K562 (cell line): ENCODE measurements around the gene ZNF195. TPM values are rescaled to one million over a fixed set of nuclear protein-coding genes. Genes with fewer than 3 reads are reported as not detected.

Source experiments
- CHD4 ChIP-seq: fragments of 200-600 bp; sonication (generic); IDR thresholded peaks from 3 replicates; pipeline ENCODE4 v1.6.1; 2012; ENCODE audit warnings: low read depth, mild to moderate bottlenecking, mixed read lengths, low read length, inconsistent platforms; ENCODE audit not compliant: insufficient read depth, insufficient replicate concordance, poor library complexity, severe bottlenecking
- ESRRB ChIP-seq: fragments of 250-450 bp; sonication (Bioruptor Pico); IDR thresholded peaks from 2 replicates; pipeline ENCODE4 v1.5.0; 2020; ENCODE audit warnings: mild to moderate bottlenecking, moderate library complexity, borderline replicate concordance
- IFI16 ChIP-seq: fragments of 250-450 bp; sonication (Bioruptor Pico); IDR thresholded peaks from 2 replicates; pipeline ENCODE4 v2.1.2; 2022; ENCODE audit warnings: mild to moderate bottlenecking, inconsistent platforms
- KDM4B ChIP-seq, 2 experiments: fragments of 450-650 bp in 1 of 2; sonication (generic) in 1 of 2; IDR thresholded peaks; 2 replicates each; pipeline ENCODE4 v1.6.1; 2016 to 2017; ENCODE audit warnings: borderline replicate concordance in 2 of 2, antibody characterized with exemption in 1 of 2, low read depth in 1 of 2, mild to moderate bottlenecking in 1 of 2
- MCM3 ChIP-seq: fragments of 450-650 bp; IDR thresholded peaks from 2 replicates; pipeline ENCODE4 v1.6.1; 2016
- MEF2A ChIP-seq: IDR thresholded peaks from 2 replicates; pipeline ENCODE4 v1.6.1; 2011; ENCODE audit warnings: low read depth, mild to moderate bottlenecking, low read length, moderate library complexity; ENCODE audit not compliant: control insufficient read depth
- NCOA1 ChIP-seq: fragments of 450-650 bp; IDR thresholded peaks from 2 replicates; pipeline ENCODE4 v1.6.1; 2016; ENCODE audit warnings: low read depth
- NONO ChIP-seq, 2 experiments: fragments of 200-400 bp in 1 of 2; fragments of 450-650 bp in 1 of 2; formaldehyde crosslinking in 1 of 2; IDR thresholded peaks; 2 replicates each; pipeline ENCODE4 v1.6.1; 2017; ENCODE audit warnings: low read depth in 2 of 2, mild to moderate bottlenecking in 2 of 2, moderate library complexity in 2 of 2, low read length in 1 of 2
- POLR2AphosphoS5 ChIP-seq: IDR thresholded peaks from 2 replicates; pipeline ENCODE4 v1.6.1; 2011; ENCODE audit warnings: mild to moderate bottlenecking, low read depth, low read length, moderate library complexity; ENCODE audit not compliant: control insufficient read depth, insufficient read depth
- PYGO2 ChIP-seq: fragments of 450-650 bp; IDR thresholded peaks from 2 replicates; pipeline ENCODE4 v1.6.1; 2016; ENCODE audit warnings: mild to moderate bottlenecking, missing genetic modification characterization, moderate library complexity, missing compliant biosample characterization
- SRF ChIP-seq, 2 experiments: fragments of 250-450, 450-650 bp in 1 of 2; sonication (Bioruptor Pico) in 1 of 2; sonication (generic) in 1 of 2; formaldehyde crosslinking; IDR thresholded peaks; 2 replicates each; pipeline versions ENCODE4 v1.5.0 to v1.5.1; 2020 to 2022; ENCODE audit warnings: mild to moderate bottlenecking in 1 of 2, missing genetic modification reagents in 1 of 2
- TFAM ChIP-seq: fragments of 250-450 bp; sonication (Bioruptor Pico); conservative IDR thresholded peaks from 2 replicates; pipeline ENCODE4 v1.5.0; 2021; ENCODE audit warnings: mild to moderate bottlenecking, moderate library complexity
- ZBED1 ChIP-seq: IDR thresholded peaks from 2 replicates; pipeline ENCODE4 v1.6.1; 2014
- ZNF668 ChIP-seq: fragments of 250-450 bp; sonication (Bioruptor Pico); IDR thresholded peaks from 2 replicates; pipeline ENCODE4 v1.8.0; 2022; ENCODE audit warnings: mild to moderate bottlenecking, inconsistent platforms
- ZNF830 ChIP-seq: fragments of 250-450 bp; sonication (Bioruptor Pico); IDR thresholded peaks from 2 replicates; pipeline ENCODE4 v1.5.0; 2021; ENCODE audit warnings: mild to moderate bottlenecking
- polyA plus RNA-seq, 8 experiments: library from polyadenylated mRNA; depleted of rRNA in 4 of 8; stranded (reverse) in 5 of 8; unstranded in 3 of 8; fragments of >200 nt; fragmentation: Nextera tagmentation in 2 of 8; fragmentation: Illumina TruSeq in 1 of 8; extraction: Ambion mirVana in 2 of 8; extraction: Trizol in 1 of 8; gene quantifications; 2 replicates each; pipeline versions ENCODE4 v1.2.1 to v1.2.3, GENCODE V29; 2011 to 2014; ENCODE audit warnings: inconsistent platforms in 1 of 8, missing spikeins in 1 of 8
- total RNA-seq, 7 experiments: library from RNA; depleted of rRNA in 6 of 7; stranded (reverse); fragments of >200 nt in 6 of 7; fragmentation: Illumina TruSeq in 2 of 7; extraction: Trizol in 2 of 7; gene quantifications; 2 replicates each; pipeline versions ENCODE4 v1.2.1 to v1.2.3, GENCODE V29; 2011 to 2021; ENCODE audit warnings: low replicate concordance in 1 of 7
- TF ChIP-seq, protein P1 (sequence below): IDR thresholded peaks from 2 replicates; pipeline ENCODE4 v1.6.1; 2014; ENCODE audit warnings: antibody characterized with exemption
- TF ChIP-seq, protein P2 (sequence below), 2 experiments: fragments of 450-650 bp in 1 of 2; IDR thresholded peaks; 2 replicates each; pipeline ENCODE4 v1.6.1; 2011 to 2017; ENCODE audit warnings: low read depth in 2 of 2, antibody characterized with exemption in 1 of 2, borderline replicate concordance in 1 of 2, low read length in 1 of 2, mild to moderate bottlenecking in 1 of 2, mixed read lengths in 1 of 2; ENCODE audit not compliant: control insufficient read depth in 1 of 2
- TF ChIP-seq, protein P3 (sequence below): fragments of 250-450 bp; sonication (Bioruptor Pico); IDR thresholded peaks from 2 replicates; pipeline ENCODE4 v1.9.0; 2021; ENCODE audit warnings: mild to moderate bottlenecking, inconsistent platforms
- TF ChIP-seq, protein P4 (sequence below): sonication (generic); formaldehyde crosslinking; IDR thresholded peaks from 2 replicates; pipeline ENCODE4 v1.8.1; 2023; ENCODE audit warnings: mild to moderate bottlenecking, missing genetic modification reagents

Gene ZNF195
- total and polyA plus RNA-seq, 9 of the 15 experiments (the other 6 are each of a cell fraction or from before 2014, with no cell fraction given), result 42.1 to 75.5 (median 60.4) TPM

DNA sequence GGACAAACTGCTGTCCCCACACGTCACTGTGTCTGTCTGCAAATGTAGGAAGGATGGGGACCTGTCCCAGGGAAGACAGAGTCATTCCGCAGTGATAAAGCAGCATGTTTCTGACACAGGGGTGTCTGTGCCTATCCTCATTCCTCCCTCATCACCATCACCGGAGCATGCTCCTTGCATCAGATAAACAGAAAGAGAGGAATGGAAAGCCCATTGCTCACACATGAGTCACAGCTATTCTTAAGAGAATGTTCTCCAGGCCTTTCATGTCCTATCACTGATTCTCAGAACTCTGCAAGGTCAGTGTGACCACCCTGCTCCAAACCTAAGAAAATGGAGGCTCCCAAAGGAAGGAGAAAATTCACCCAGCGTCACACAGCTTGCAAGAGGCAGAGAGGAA, 38.9 kb downstream of the ZNF195 start (continued):
- TF ChIP-seq, protein P1, sequence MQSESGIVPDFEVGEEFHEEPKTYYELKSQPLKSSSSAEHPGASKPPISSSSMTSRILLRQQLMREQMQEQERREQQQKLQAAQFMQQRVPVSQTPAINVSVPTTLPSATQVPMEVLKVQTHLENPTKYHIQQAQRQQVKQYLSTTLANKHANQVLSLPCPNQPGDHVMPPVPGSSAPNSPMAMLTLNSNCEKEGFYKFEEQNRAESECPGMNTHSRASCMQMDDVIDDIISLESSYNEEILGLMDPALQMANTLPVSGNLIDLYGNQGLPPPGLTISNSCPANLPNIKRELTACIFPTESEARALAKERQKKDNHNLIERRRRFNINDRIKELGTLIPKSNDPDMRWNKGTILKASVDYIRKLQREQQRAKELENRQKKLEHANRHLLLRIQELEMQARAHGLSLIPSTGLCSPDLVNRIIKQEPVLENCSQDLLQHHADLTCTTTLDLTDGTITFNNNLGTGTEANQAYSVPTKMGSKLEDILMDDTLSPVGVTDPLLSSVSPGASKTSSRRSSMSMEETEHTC, result no peak
- TF ChIP-seq POLR2AphosphoS5, result 0 out of 2 replicates have a peak, but pooled peaks have one; percentile 19
- TF ChIP-seq MEF2A, result peak; percentile 1; the same call in 1 of the 2 replicates
- TF ChIP-seq ZNF830 (CRISPR knock-in tag), result no peak
- TF ChIP-seq PYGO2 (tag), result no peak
- TF ChIP-seq CHD4, result no peak
- TF ChIP-seq, protein P2, sequence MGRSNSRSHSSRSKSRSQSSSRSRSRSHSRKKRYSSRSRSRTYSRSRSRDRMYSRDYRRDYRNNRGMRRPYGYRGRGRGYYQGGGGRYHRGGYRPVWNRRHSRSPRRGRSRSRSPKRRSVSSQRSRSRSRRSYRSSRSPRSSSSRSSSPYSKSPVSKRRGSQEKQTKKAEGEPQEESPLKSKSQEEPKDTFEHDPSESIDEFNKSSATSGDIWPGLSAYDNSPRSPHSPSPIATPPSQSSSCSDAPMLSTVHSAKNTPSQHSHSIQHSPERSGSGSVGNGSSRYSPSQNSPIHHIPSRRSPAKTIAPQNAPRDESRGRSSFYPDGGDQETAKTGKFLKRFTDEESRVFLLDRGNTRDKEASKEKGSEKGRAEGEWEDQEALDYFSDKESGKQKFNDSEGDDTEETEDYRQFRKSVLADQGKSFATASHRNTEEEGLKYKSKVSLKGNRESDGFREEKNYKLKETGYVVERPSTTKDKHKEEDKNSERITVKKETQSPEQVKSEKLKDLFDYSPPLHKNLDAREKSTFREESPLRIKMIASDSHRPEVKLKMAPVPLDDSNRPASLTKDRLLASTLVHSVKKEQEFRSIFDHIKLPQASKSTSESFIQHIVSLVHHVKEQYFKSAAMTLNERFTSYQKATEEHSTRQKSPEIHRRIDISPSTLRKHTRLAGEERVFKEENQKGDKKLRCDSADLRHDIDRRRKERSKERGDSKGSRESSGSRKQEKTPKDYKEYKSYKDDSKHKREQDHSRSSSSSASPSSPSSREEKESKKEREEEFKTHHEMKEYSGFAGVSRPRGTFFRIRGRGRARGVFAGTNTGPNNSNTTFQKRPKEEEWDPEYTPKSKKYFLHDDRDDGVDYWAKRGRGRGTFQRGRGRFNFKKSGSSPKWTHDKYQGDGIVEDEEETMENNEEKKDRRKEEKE (IDR thresholded peaks at IDR 0.05; ENCODE audit: borderline replicate concordance in 1 of 2, control insufficient read depth in 1 of 2, low read depth in 2 of 2, low read length in 1 of 2), result no peak
- TF ChIP-seq ZNF668 (CRISPR knock-in tag), result no peak
- TF ChIP-seq IFI16 (CRISPR knock-in tag), result no peak
- TF ChIP-seq SRF (CRISPR knock-in tag; IDR thresholded peaks at IDR 0.05), result peak in 1 of 2 experiments; percentile 34; a peak in 1 of 4 replicates
- no peak for TF ChIP-seq NCOA1
- TF ChIP-seq KDM4B (IDR thresholded peaks at IDR 0.05; ENCODE audit: borderline replicate concordance in 2 of 2, low read depth in 1 of 2), result no peak
- TF ChIP-seq TFAM (CRISPR knock-in tag), result no peak
- TF ChIP-seq NONO (IDR thresholded peaks at IDR 0.05; ENCODE audit: low read depth in 2 of 2, low read length in 1 of 2), result no peak
- TF ChIP-seq, protein P3, sequence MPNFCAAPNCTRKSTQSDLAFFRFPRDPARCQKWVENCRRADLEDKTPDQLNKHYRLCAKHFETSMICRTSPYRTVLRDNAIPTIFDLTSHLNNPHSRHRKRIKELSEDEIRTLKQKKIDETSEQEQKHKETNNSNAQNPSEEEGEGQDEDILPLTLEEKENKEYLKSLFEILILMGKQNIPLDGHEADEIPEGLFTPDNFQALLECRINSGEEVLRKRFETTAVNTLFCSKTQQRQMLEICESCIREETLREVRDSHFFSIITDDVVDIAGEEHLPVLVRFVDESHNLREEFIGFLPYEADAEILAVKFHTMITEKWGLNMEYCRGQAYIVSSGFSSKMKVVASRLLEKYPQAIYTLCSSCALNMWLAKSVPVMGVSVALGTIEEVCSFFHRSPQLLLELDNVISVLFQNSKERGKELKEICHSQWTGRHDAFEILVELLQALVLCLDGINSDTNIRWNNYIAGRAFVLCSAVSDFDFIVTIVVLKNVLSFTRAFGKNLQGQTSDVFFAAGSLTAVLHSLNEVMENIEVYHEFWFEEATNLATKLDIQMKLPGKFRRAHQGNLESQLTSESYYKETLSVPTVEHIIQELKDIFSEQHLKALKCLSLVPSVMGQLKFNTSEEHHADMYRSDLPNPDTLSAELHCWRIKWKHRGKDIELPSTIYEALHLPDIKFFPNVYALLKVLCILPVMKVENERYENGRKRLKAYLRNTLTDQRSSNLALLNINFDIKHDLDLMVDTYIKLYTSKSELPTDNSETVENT (CRISPR knock-in tag), result no peak
- TF ChIP-seq, protein P4, sequence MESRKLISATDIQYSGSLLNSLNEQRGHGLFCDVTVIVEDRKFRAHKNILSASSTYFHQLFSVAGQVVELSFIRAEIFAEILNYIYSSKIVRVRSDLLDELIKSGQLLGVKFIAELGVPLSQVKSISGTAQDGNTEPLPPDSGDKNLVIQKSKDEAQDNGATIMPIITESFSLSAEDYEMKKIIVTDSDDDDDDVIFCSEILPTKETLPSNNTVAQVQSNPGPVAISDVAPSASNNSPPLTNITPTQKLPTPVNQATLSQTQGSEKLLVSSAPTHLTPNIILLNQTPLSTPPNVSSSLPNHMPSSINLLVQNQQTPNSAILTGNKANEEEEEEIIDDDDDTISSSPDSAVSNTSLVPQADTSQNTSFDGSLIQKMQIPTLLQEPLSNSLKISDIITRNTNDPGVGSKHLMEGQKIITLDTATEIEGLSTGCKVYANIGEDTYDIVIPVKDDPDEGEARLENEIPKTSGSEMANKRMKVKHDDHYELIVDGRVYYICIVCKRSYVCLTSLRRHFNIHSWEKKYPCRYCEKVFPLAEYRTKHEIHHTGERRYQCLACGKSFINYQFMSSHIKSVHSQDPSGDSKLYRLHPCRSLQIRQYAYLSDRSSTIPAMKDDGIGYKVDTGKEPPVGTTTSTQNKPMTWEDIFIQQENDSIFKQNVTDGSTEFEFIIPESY (CRISPR knock-in tag), result no peak
- TF ChIP-seq ESRRB (CRISPR knock-in tag), result no peak
- TF ChIP-seq ZBED1, result no peak
- TF ChIP-seq MCM3, result no peak
